ENCODE data around the gene MCIDAS. TPM values are rescaled to one million over a fixed set of nuclear protein-coding genes. Genes with fewer than 3 reads are reported as not detected.

The MCIDAS gene
- total and polyA plus RNA-seq, 2 of the 8 experiments (the other 6 are each of a cell fraction or from before 2014, with no cell fraction given): 0.15 TPM; not detected in 1

DNA sequence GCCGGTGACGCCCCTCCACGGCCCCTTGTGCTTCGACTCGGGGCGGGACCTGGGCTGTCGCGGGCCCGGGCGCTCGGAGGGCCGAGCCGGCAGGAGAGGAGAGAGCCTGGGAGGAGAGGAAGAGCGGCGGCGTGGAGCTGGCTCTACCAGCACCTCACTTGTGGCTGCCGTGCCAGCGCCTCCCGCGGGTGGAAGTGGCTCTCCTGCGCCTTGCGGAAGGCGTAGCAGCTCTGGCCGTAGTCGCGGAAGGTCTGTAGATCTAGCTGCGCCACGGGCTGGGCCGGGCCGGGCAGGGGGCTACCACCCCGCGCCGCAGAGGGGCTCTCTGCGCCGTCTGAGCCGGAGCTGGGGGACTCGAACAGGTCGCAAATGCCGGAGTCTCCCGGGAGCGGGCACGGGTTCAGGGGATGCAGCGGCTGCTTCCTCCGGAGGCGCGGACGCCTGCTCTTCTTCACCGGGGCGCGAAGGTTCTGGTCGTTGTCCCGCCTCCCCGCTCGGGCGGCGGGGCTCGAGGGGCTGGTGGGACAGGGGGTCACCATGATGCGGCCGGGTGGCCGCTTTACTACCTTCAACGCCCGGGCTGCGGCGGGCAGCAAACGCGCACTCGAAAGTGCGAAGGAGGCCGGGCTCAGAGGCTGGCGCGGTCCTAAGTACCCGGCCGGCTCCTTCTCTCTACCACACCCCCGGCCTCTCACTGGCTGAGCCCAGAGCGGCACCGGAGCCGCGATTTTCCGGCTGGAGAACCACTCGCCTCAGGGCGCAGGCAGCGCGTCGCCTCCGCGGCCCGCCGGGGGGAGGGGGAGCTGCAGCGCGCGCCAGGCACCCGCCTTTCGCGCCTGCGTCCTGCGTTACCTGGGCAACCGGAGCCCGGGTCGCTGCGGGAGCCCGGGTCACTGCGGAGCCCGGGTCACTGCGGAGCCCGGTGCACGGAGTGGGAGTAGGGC, 6.1 kb upstream of the MCIDAS start, which contains the start of gene CCNO:
CCNO (minus strand) TSS at position 624 of the 944 bp plus-strand sequence; CDS start at position 539, 85 bp downstream.
- H2AFZ ChIP-seq (ENCODE audit: low read length): 0 out of 2 replicates have a peak within 1 kb of the TSS, but pooled peaks have one; percentile 68
- H3K4me3 ChIP-seq (ENCODE audit: extremely low read depth in 1 of 4, insufficient read depth in 2 of 4, low read depth in 3 of 4, low read length in 4 of 4): peak within 1 kb of the TSS; percentile 45 to 70 (median 60)
- H3K23me2 ChIP-seq (ENCODE audit: low read depth, low read length): peaks cover 20% of the 10 kb centered on the region; the same call in 1 of the 2 replicates
- peak within 1 kb of the TSS; percentile 92 to 96 for H3K4me2 ChIP-seq (ENCODE audit: insufficient read depth in 1 of 2, low read depth in 2 of 2, low read length in 2 of 2)
- no peak within 1 kb of the TSS for H4K5ac ChIP-seq (ENCODE audit: insufficient read length, low read depth, low read length)
- H3K79me2 ChIP-seq (ENCODE audit: control insufficient read depth in 1 of 2, insufficient read depth in 2 of 2, low read length in 2 of 2): no peaks in the 10 kb centered on the region
- no peaks in the 10 kb centered on the region for H3K9me3 ChIP-seq (ENCODE audit: insufficient read depth in 2 of 2, low read depth in 1 of 2, low read length in 1 of 2)
- peak; percentile 65 to 87 for DNase-seq (ENCODE audit: low read depth in 1 of 2, low spot score in 2 of 2)
- H3K4me1 ChIP-seq (replicated peaks in 1 of 4; ENCODE audit: control insufficient read depth in 3 of 4, insufficient read depth in 4 of 4, low read length in 3 of 4): peaks cover 0 to 25% (median 13%) of the 10 kb centered on the region in 4 experiments; a peak in 6 of 7 replicates
- FAIRE-seq: no peak
- no peak within 1 kb of the TSS for H3K9ac ChIP-seq (replicated peaks in 1 of 4; ENCODE audit: extremely low read depth in 1 of 4, low read depth in 3 of 4, low read length in 3 of 4)
- no peak within 1 kb of the TSS for H2BK5ac ChIP-seq (ENCODE audit: low read depth, low read length)
- no peak within 1 kb of the TSS for H2AK5ac ChIP-seq (ENCODE audit: low read depth, low read length)
- no peak within 1 kb of the TSS for H3K23ac ChIP-seq (ENCODE audit: insufficient read length)
- CTCF ChIA-PET (ENCODE audit: partially characterized antibody): interaction anchor here (0.7 to 13.6 kb wide), 5 partner anchors 10 to 837 kb away, joined by 3 to 143 read pairs (median 3); partner anchors contain the start of gene CDC20B
- peaks cover 5 to 22% of the 10 kb centered on the region in 2 experiments for H4K20me1 ChIP-seq (replicated peaks in 1 of 2; ENCODE audit: control insufficient read depth in 1 of 2, insufficient read depth in 2 of 2, low read length in 2 of 2)
- no peak within 1 kb of the TSS for H3K4ac ChIP-seq (replicated peaks; ENCODE audit: insufficient read length, low read depth, low read length)
- H4K91ac ChIP-seq (replicated peaks; ENCODE audit: insufficient read length, low read length): no peak within 1 kb of the TSS
- no peak within 1 kb of the TSS for H3K56ac ChIP-seq (replicated peaks; ENCODE audit: insufficient read length, low read depth, low read length)
- H2BK20ac ChIP-seq (ENCODE audit: low read length): no peak within 1 kb of the TSS
- peak within 1 kb of the TSS; percentile 61; the same call in 1 of the 2 replicates for H2BK15ac ChIP-seq (ENCODE audit: low read length)
- peaks cover 56 to 85% (median 79%) of the 10 kb centered on the region in 4 experiments for H3K27me3 ChIP-seq (replicated peaks in 1 of 4; ENCODE audit: control insufficient read depth in 3 of 4, extremely low read depth in 1 of 4, insufficient read depth in 3 of 4, low read length in 3 of 4)
- no peaks in the 10 kb centered on the region for H3K79me1 ChIP-seq (ENCODE audit: low read depth, low read length)
- H3K27ac ChIP-seq (ENCODE audit: low read depth, low read length): no peak within 1 kb of the TSS
- H3K36me3 ChIP-seq (ENCODE audit: control insufficient read depth in 2 of 4, insufficient read depth in 4 of 4, low read length in 3 of 4): peaks cover 0 to 5% (median 0%) of the 10 kb centered on the region in 4 experiments; a peak in 2 of 8 replicates
- H2BK12ac ChIP-seq (ENCODE audit: low read depth, low read length): 0 out of 2 replicates have a peak within 1 kb of the TSS, but pooled peaks have one; percentile 71
- H2BK120ac ChIP-seq (replicated peaks; ENCODE audit: low read depth, low read length): no peak within 1 kb of the TSS
- peak within 1 kb of the TSS; percentile 60 for H3K18ac ChIP-seq (ENCODE audit: extremely low read depth, low read length)
- H4K8ac ChIP-seq (ENCODE audit: extremely low read depth, insufficient read depth, low read length): peak within 1 kb of the TSS; percentile 48
- H3K14ac ChIP-seq (ENCODE audit: insufficient read length): no peak within 1 kb of the TSS
- POLR2A ChIA-PET (ENCODE audit: partially characterized antibody): interaction anchor here (1.0 to 3.7 kb wide), 9 partner anchors 10 to 318 kb away, joined by 3 to 21 read pairs (median 5); partner anchors contain the start of genes DHX29 and MTREX
- WGBS, 2 experiments (ENCODE audit: extremely low coverage in 1 of 2, insufficient coverage in 1 of 2, insufficient read length in 1 of 2, insufficient replicate concordance in 2 of 2, low coverage in 1 of 2, low lambda C conversion rate in 2 of 2, missing lambda C conversion rate in 1 of 2): 2% methylated on average over 29 of the region's 106 CpGs; no CpG with 5 or more reads in 1 of the 2 experiments
- no peak for TF ChIP-seq NANOG (IDR thresholded peaks at IDR 0.05; ENCODE audit: insufficient read depth, low read depth, low read length, poor library complexity, severe bottlenecking)
- TF ChIP-seq TEAD4 (IDR thresholded peaks at IDR 0.05; ENCODE audit: low read depth, low read length): peak; percentile 4; the same call in 1 of the 2 replicates
- TF ChIP-seq TAF1 (IDR thresholded peaks at IDR 0.05; ENCODE audit: low read depth, low read length): no peak
- TF ChIP-seq SUZ12 (IDR thresholded peaks at IDR 0.05; ENCODE audit: low read length): no peak
- TF ChIP-seq CTBP2 (IDR thresholded peaks at IDR 0.05; ENCODE audit: borderline replicate concordance, insufficient read depth, insufficient read length, low read length): peak; percentile 75
- no peak for TF ChIP-seq POU5F1 (IDR thresholded peaks at IDR 0.05; ENCODE audit: low read depth, low read length)
- TF ChIP-seq KDM4A (IDR thresholded peaks at IDR 0.05; ENCODE audit: low read depth, low read length, severe bottlenecking): peak; percentile 30
- peak; percentile 59 for TF ChIP-seq ASH2L (IDR thresholded peaks at IDR 0.05; ENCODE audit: low read length)
- peak; percentile 82 for TF ChIP-seq CREB1 (IDR thresholded peaks at IDR 0.05)
- peak in 1 of 2 experiments; percentile 50; a peak in 1 of 4 replicates for TF ChIP-seq HDAC2 (IDR thresholded peaks at IDR 0.05; ENCODE audit: borderline replicate concordance in 1 of 2, low read depth in 2 of 2, low read length in 2 of 2)

Data from H1 (cell line).